HCT116 (cell line): ENCODE results near the gene SSRP1. TPM values are rescaled to one million over a fixed set of nuclear protein-coding genes. Genes with fewer than 3 reads are reported as not detected.

ENCODE experiments used
- ATAC-seq: fragments of 200-7000 bp; cut with Tn5 transposase; 2 replicates; pipeline ENCODE4 v1.9.1; 2020; ENCODE audit warnings: mild to moderate bottlenecking, moderate library complexity
- BruUV-seq: library from RNA; stranded (reverse); fragments of 400-500 nt; replicated peaks from 2 replicates; lab custom pipeline; 2021; lab: Mats Ljungman, UMichigan
- CTCF ChIA-PET: fragments of 300-600 bp; sonication (Branson Sonifier 250); formaldehyde crosslinking; loops from one replicate; lab custom pipeline; 2021; ENCODE audit warnings: antibody characterized with exemption; lab: Charles Lee
- POLR2A ChIA-PET: fragments of 300-600, 350-600 bp; sonication (Branson Sonifier 250); formaldehyde crosslinking; loops from one replicate; lab custom pipeline; 2021; ENCODE audit warnings: antibody characterized with exemption; lab: Charles Lee
- RAD21 ChIA-PET, 2 experiments: fragments of 300-600 bp; sonication (Branson Sonifier 250); formaldehyde crosslinking; loops; one replicate each; lab custom pipeline; 2023; ENCODE audit warnings: low total read pairs in 2 of 2; ENCODE audit not compliant: uncharacterized antibody in 2 of 2, unreplicated experiment in 2 of 2, low non-redundant PET in 1 of 2; lab: Charles Lee
- DNase-seq: peaks from one replicate; pipeline ENCODE4 v3.0.0-alpha.2; 2010; ENCODE audit warnings: low read depth, low spot score
- H2AFZ ChIP-seq: fragments of 200-600 bp; shearing (Covaris generic), sonication (generic); 2 replicates; pipeline ENCODE4 v1.6.1; 2017; ENCODE audit warnings: low read depth, mixed run types, mixed read lengths, antibody characterized with exemption, low read length; ENCODE audit not compliant: poor library complexity, severe bottlenecking
- H3K27ac ChIP-seq: 2 replicates; pipeline ENCODE4 v1.5.1; 2012; ENCODE audit warnings: low read depth, low read length
- H3K27me3 ChIP-seq: fragments of 200-600 bp; sonication (generic); 2 replicates; pipeline ENCODE4 v1.6.1; 2016; ENCODE audit warnings: mixed run types, low read length, mixed read lengths; ENCODE audit not compliant: insufficient read depth
- H3K36me3 ChIP-seq, 2 experiments: fragments of 200-500 bp in 1 of 2; fragments of 200-600 bp in 1 of 2; sonication (Bioruptor generic) in 1 of 2; sonication (generic) in 1 of 2; 2 replicates each; pipeline versions ENCODE4 v1.5.1 to v1.6.1; 2014 to 2016; ENCODE audit warnings: low read length in 2 of 2, inconsistent platforms in 1 of 2, mixed read lengths in 1 of 2, mixed run types in 1 of 2; ENCODE audit not compliant: insufficient read depth in 2 of 2, control insufficient read depth in 1 of 2
- H3K4me1 ChIP-seq, 2 experiments: fragments of 200-600 bp in 1 of 2; sonication (generic) in 1 of 2; 2 replicates each; pipeline versions ENCODE4 v1.5.1 to v1.6.1; 2012 to 2017; ENCODE audit warnings: low read length in 2 of 2, inconsistent platforms in 1 of 2, mild to moderate bottlenecking in 1 of 2, mixed read lengths in 1 of 2, mixed run types in 1 of 2, moderate library complexity in 1 of 2; ENCODE audit not compliant: insufficient read depth in 2 of 2, control insufficient read depth in 1 of 2
- H3K4me2 ChIP-seq: fragments of 200-600 bp; sonication (generic); 2 replicates; pipeline ENCODE4 v1.6.1; 2017; ENCODE audit warnings: mixed run types, low read length, mixed read lengths
- H3K4me3 ChIP-seq, 2 experiments: fragments of 200-600 bp in 1 of 2; sonication (generic) in 1 of 2; replicated peaks in 1 of 2; 2 replicates each; pipeline ENCODE4 v1.5.1; 2011 to 2016; ENCODE audit warnings: low read length in 2 of 2, control low read depth in 1 of 2, low read depth in 1 of 2, mild to moderate bottlenecking in 1 of 2, mixed read lengths in 1 of 2, mixed run types in 1 of 2
- H3K79me2 ChIP-seq: fragments of 200-600 bp; sonication (generic); 2 replicates; pipeline ENCODE4 v1.6.1; 2017; ENCODE audit warnings: mild to moderate bottlenecking, mixed run types, low read length, moderate library complexity, mixed read lengths; ENCODE audit not compliant: insufficient read depth
- H3K9ac ChIP-seq: fragments of 200-600 bp; sonication (generic); 2 replicates; pipeline ENCODE4 v1.6.1; 2016; ENCODE audit warnings: low read length, mixed read lengths
- H3K9me2 ChIP-seq: fragments of 200-600 bp; sonication (generic), shearing (Covaris generic); 2 replicates; pipeline ENCODE4 v1.6.1; 2017; ENCODE audit warnings: mixed run types, mild to moderate bottlenecking, moderate library complexity; ENCODE audit not compliant: insufficient read depth
- H3K9me3 ChIP-seq, 2 experiments: fragments of 200-500 bp in 1 of 2; fragments of 200-600 bp in 1 of 2; sonication (Bioruptor generic) in 1 of 2; sonication (generic) in 1 of 2; 2 replicates each; pipeline ENCODE4 v1.6.1; 2014 to 2017; ENCODE audit warnings: low read length in 2 of 2, mixed read lengths in 2 of 2, inconsistent platforms in 1 of 2, low read depth in 1 of 2, mild to moderate bottlenecking in 1 of 2, mixed run types in 1 of 2, moderate library complexity in 1 of 2; ENCODE audit not compliant: control insufficient read depth in 1 of 2, insufficient read depth in 1 of 2
- H4K20me1 ChIP-seq: fragments of 200-600 bp; sonication (generic), shearing (Covaris generic); 2 replicates; pipeline ENCODE4 v1.6.1; 2017; ENCODE audit warnings: mixed run types, mild to moderate bottlenecking, moderate library complexity; ENCODE audit not compliant: insufficient read depth
- ATF3 ChIP-seq: IDR thresholded peaks from 2 replicates; pipeline ENCODE4 v1.6.1; 2012
- CBX3 ChIP-seq: IDR thresholded peaks from 2 replicates; pipeline ENCODE4 v1.6.1; 2012; ENCODE audit warnings: low read depth
- CEBPB ChIP-seq: IDR thresholded peaks from 2 replicates; pipeline ENCODE4 v1.6.1; 2012; ENCODE audit warnings: low read depth
- CTCF ChIP-seq, 3 experiments: fragments of 200-600 bp in 1 of 3; sonication (generic) in 1 of 3; IDR thresholded peaks in 2 of 3; conservative IDR thresholded peaks in 1 of 3; 2 replicates each; pipeline ENCODE4 v1.5.1; 2012 to 2017; ENCODE audit warnings: low read depth in 2 of 3, low read length in 2 of 3, antibody characterized with exemption in 1 of 3, borderline replicate concordance in 1 of 3, control low read depth in 1 of 3, mild to moderate bottlenecking in 1 of 3, mixed read lengths in 1 of 3, mixed run types in 1 of 3, moderate library complexity in 1 of 3; ENCODE audit not compliant: insufficient read depth in 1 of 3
- ELF1 ChIP-seq: IDR thresholded peaks from 2 replicates; pipeline ENCODE4 v1.6.1; 2012; ENCODE audit warnings: low read depth, borderline replicate concordance
- EZH2 ChIP-seq: fragments of 200-600 bp; sonication (generic); IDR thresholded peaks from 2 replicates; pipeline ENCODE4 v1.6.1; 2017; ENCODE audit warnings: antibody characterized with exemption, mixed run types
- EZH2phosphoT487 ChIP-seq: fragments of 200-600 bp; IDR thresholded peaks from 2 replicates; pipeline ENCODE4 v1.6.1; 2018; ENCODE audit warnings: antibody characterized with exemption, borderline replicate concordance
- JUND ChIP-seq: IDR thresholded peaks from 2 replicates; pipeline ENCODE4 v1.6.1; 2012
- MAX ChIP-seq: IDR thresholded peaks from 2 replicates; pipeline ENCODE4 v1.6.1; 2012
- POLR2A ChIP-seq: IDR thresholded peaks from 2 replicates; pipeline ENCODE4 v1.7.0; 2011; ENCODE audit warnings: borderline replicate concordance; ENCODE audit not compliant: insufficient read depth, insufficient read length; ENCODE audit errors: extremely low read depth
- SIN3A ChIP-seq: IDR thresholded peaks from 2 replicates; pipeline ENCODE4 v1.6.1; 2012; ENCODE audit warnings: low read depth
- SP1 ChIP-seq: IDR thresholded peaks from 2 replicates; pipeline ENCODE4 v1.6.1; 2012; ENCODE audit warnings: low read depth
- YY1 ChIP-seq: IDR thresholded peaks from 2 replicates; pipeline ENCODE4 v1.6.1; 2011; ENCODE audit warnings: low read length, low read depth, moderate library complexity, mild to moderate bottlenecking; ENCODE audit not compliant: insufficient replicate concordance; ENCODE audit errors: extremely low read depth
- ZBTB33 ChIP-seq: IDR thresholded peaks from 2 replicates; pipeline ENCODE4 v1.6.1; 2011; ENCODE audit warnings: mild to moderate bottlenecking, low read length, moderate library complexity; ENCODE audit not compliant: insufficient replicate concordance; ENCODE audit errors: extremely low read depth
- ZNF274 ChIP-seq: fragments of 200-500 bp; sonication (Bioruptor generic); IDR thresholded peaks from 2 replicates; pipeline ENCODE4 v1.6.1; 2014; ENCODE audit warnings: mild to moderate bottlenecking, low read depth, low read length, inconsistent platforms
- intact Hi-C: fragments of 100-400 bp; cut with micrococcal nuclease; formaldehyde crosslinking; loops from 2 replicates; pipeline ENCODE4 v1.10.0; 2022
- total RNA-seq: library from RNA; stranded (reverse); gene quantifications from one replicate; pipeline ENCODE4 v1.2.1, GENCODE V29; 2021; ENCODE audit not compliant: unreplicated experiment

SSRP1 gene
- total RNA-seq, 1 experiment from 2014 or later, result 260 TPM

- ChIA-PET CTCF (no interaction called here), RAD21 (no interaction called here), POLR2A (interaction anchor here (0.6 to 4.7 kb wide), 2 partner anchors 9 to 470 kb away, joined by 3 to 42 read pairs; partner anchors contain the start of gene TNKS1BP1)
- no TSS peak for BruUV-seq
- no peaks in the 10 kb centered on the region for H4K20me1 ChIP-seq
- no peak overlapping the region for H2AFZ ChIP-seq
- peaks cover 29 to 35% of the 10 kb centered on the region in 2 experiments; a peak in 3 of 4 replicates for H3K36me3 ChIP-seq
- ATAC-seq (no peak), DNase-seq (no peak)
- H3K9me3 ChIP-seq, result no peaks in the 10 kb centered on the region
- H3K79me2 ChIP-seq, result 0 out of 2 replicates have a peak, but pooled peaks cover 4% of the 10 kb centered on the region
- no peak overlapping the region for H3K27ac ChIP-seq
- H3K4me3 ChIP-seq, result no peak overlapping the region
- no peaks in the 10 kb centered on the region for H3K9me2 ChIP-seq
- H3K4me2 ChIP-seq, result no peak overlapping the region
- TF ChIP-seq YY1 (no peak), ATF3 (no peak), ZNF274 (no peak), EZH2phosphoT487 (no peak), EZH2 (no peak), MAX (no peak), SIN3A (no peak), CEBPB (no peak), POLR2A (no peak), ZBTB33 (no peak), JUND (no peak), CBX3 (no peak), ELF1 (no peak), SP1 (no peak), CTCF (IDR thresholded peaks at IDR 0.05 in 2 of 3, conservative IDR thresholded peaks at IDR 0.05 in 1 of 3; ENCODE audit: borderline replicate concordance in 1 of 3, insufficient read depth in 1 of 3, low read depth in 2 of 3, low read length in 2 of 3) (no peak)
- peaks cover 13 to 23% of the 10 kb centered on the region in 2 experiments for H3K4me1 ChIP-seq
- intact Hi-C loops, result no loop called here
- no peak overlapping the region for H3K9ac ChIP-seq
- H3K27me3 ChIP-seq, result no peaks in the 10 kb centered on the region
Measured at GRCh38 chr11:57314221-57314973, 21.3 kb downstream of the SSRP1 start.
